GM08714 (cell line): ENCODE data around the gene MUC4.
"Not testable (repeated sequence)": the region's sequence is repeated elsewhere in the genome, so short reads cannot be mapped to it uniquely, and the experiment has no call there.

Source experiments
- H3K4me3 ChIP-seq: fragments of 200-500 bp; sonication (Bioruptor generic); 2 replicates; pipeline ENCODE4 v1.5.1; 2014; ENCODE audit warnings: mild to moderate bottlenecking, low read length, inconsistent platforms
- ZNF274 ChIP-seq: IDR thresholded peaks from 2 replicates; pipeline ENCODE4 v1.6.1; 2012; ENCODE audit warnings: mild to moderate bottlenecking, low read depth, low read length

Gene MUC4

DNA sequence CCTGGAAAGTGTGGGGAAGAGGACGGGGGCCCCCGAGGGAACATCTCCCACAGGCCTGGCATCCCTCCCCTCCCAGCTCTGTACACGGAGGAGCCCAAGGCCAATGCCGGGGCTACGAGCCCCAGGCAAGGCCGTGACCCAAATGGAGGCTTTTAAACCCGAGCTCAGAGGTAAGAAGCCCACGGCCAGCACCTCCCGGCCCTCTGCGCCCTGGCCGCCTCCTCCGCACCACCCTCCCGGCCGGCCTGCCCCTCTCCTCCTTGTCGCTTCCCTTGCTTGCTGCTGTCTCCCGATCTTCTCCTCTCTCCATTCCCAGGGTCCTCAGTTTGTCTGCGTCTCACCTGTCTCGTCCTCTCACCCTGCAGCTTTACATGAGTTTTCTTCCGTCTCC, 1.3 kb downstream of the MUC4 start:
- TF ChIP-seq ZNF274: no peak
- H3K4me3 ChIP-seq: no peak overlapping the region

- no peak for TF ChIP-seq ZNF274
- H3K4me3 ChIP-seq: no peak overlapping the region
Observed at GRCh38 chr3:195809796-195810454, 1.8 kb downstream of the MUC4 start.

GRCh38 chr3:195809291-195809785, 2.4 kb downstream of the MUC4 start:
- TF ChIP-seq ZNF274: no peak
- no peak overlapping the region for H3K4me3 ChIP-seq

DNA sequence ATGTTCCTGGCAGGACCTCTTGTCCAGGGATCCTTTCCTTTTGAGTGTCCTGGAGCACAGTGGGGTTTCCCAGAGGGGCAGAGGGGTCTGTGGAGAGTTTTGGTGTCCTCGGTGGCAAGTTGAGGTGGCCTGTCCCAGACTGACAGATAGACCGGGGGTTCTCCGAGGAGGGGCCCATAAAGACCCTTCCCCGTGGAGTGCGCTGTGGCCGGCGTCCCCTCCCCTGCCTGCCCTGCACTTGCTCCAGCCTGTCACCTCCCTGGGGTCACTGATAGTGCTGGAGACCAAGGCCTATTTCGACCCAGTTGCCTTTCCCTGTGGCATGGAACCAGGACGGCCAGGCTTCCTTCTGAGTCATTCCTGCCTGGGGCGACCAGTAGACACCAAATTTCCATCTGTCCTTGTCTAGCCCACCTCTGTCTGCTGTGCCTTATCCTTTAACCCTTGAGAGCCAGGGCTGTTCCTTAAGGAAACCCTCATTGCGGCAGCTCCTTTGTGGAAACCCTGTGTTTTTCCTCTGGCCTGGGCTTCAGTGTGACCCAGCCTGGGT, 2.9 kb downstream of the MUC4 start:
- no peak for TF ChIP-seq ZNF274
- no peak overlapping the region for H3K4me3 ChIP-seq

- no peak for TF ChIP-seq ZNF274
Observed at GRCh38 chr3:195807681-195808121, 4.0 kb downstream of the MUC4 start.

GRCh38 chr3:195806916-195807231, 4.9 kb downstream of the MUC4 start:
- no peak for TF ChIP-seq ZNF274
- no peak overlapping the region for H3K4me3 ChIP-seq

More at GRCh38 chr3:195807681-195808121, 4.0 kb downstream of the MUC4 start:
- no peak overlapping the region for H3K4me3 ChIP-seq

- H3K4me3 ChIP-seq: no peak overlapping the region
- TF ChIP-seq ZNF274: no peak
Observed at GRCh38 chr3:195806211-195806915, 5.4 kb downstream of the MUC4 start.

GRCh38 chr3:195805588-195805987, 6.1 kb downstream of the MUC4 start:
- H3K4me3 ChIP-seq: not testable (repeated sequence)

DNA sequence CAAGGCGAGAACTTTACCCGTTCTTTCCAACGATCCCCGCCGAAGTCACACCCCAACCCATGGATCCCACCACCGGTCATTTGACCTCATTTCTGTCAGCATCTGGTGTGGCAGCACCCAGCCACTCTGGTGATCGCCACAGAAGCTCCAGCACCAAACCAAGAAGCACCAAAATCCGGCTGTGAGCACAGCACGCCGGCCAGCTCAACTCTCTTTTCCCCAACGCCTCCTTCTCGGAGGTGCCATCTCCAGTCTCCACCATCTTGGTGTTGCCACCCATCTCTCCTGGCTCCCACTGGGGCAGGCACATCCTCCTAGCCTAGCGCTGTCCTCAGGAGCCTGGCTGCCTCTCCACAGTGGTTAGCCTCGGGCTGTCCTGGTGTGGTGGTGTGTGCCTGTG, 6.5 kb downstream of the MUC4 start:
- no peak for TF ChIP-seq ZNF274
- H3K4me3 ChIP-seq: no peak overlapping the region

DNA sequence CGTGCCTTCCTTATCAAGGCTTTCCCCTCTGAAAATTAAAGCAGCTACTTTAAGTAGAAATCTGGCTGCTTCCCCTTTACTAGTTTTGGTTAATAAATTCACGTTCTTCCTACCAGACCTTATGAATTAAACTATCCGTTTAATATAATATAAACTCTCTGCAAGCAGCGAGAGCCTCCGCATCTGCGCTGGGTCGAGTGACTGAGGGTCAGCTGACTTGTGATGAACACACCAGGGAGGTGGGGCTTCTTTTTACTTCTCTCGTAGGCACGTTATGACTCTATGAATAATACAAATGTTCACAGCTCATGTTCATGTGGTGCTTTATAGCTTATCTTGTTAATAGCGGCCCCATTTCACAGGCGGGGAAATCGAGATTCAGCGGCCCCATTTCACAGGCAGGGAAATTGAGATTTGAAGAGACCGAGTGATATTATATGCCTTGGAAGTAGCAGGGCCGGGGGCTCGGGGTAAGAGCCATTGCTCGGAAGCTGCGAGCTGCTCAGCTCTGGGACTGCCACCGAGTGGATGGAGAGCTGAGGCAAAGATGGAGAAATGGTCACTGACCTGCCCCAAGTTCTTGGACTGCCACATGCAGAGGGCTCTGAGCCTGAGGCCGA, 8.3 kb downstream of the MUC4 start:
- H3K4me3 ChIP-seq: no peak overlapping the region
- TF ChIP-seq ZNF274: no peak

GRCh38 chr3:195802795-195803194, 8.9 kb downstream of the MUC4 start:
- no peak for TF ChIP-seq ZNF274
- H3K4me3 ChIP-seq: no peak overlapping the region

DNA sequence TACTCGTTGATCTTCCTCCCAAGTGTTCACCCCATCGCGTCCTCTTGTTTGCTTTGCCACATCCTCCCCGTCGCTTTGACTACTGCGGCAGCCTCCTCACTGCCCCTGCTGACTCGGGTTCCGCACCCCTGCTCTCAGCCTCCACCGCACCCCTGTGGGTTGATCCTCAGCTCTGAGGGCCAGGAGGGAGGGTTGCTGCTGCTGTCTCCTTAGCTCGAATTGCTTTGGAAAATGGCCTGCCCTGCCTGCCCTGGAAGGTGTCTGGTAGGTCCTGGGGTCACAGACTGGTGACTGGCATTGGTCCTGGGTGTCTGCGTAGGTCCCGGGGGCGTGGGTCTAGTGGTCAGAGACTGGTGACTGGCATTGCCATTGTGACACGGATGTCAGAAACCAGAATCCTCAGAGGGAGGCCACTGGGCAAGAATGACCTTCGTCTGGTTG, 9.4 kb downstream of the MUC4 start:
- TF ChIP-seq ZNF274: no peak
- no peak overlapping the region for H3K4me3 ChIP-seq

DNA sequence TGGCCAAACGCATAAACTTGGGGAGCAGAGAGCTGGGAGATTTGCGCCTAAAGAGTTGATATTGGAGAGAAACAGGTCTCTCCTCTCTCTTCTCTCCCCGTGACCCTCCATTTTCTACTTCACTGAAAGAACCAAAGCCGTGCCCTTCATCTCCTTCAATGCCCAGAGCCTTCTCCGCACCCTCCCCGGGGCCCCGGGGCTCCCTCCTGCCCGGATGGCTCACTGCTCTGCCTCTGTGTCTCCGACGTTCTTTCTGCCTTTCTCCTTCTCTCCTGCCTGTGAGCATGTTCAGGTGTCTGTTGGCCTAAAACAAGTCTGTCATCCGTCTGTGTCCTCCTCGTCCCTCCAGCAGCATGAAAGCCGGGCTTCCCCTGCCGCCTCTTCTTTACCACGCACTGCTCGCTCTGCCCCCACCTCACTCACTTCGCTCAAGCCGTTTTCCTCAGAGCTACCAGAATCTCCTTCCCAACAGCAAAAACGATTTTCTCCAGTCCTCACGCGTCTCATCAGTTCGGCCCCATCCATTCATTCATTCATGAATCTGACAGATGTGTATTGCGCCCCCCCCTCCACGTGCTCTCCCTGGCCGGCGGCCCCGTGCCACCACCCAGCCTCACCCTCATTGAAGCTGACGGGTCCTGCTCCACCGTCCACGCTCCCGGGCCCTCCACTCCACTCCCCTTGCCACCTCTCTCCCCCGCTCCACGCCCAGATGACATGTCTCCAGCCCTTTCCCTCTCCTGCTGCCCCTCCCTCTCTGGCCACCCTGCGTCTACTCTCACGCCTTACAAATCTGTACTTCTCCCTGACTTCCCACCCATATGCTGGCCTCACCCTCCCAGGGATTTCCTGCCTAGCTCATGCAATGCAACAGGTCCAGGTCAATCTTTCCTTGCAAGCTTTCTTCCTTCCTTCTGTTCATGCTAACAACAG, 10.2 kb downstream of the MUC4 start:
- no peak overlapping the region for H3K4me3 ChIP-seq
- TF ChIP-seq ZNF274: no peak

DNA sequence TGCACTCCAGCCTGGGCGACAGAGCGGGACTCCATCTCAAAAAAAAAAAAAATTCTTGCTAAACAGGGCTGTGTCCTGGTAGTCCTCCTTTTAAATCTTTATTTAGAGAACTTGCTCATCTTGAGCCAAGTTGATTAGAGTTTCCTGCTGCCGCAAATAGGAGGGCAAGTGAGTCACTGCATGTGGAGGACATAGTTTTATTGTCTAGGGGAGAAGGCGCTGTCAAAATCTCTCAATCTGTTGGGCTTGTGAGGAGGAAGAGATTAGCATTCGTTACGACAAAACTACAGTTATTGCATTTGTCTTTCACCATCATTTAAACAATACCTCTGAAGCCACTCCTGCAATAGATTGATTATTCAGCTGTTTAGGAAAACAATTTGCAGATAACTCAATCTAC, 11.5 kb downstream of the MUC4 start:
- H3K4me3 ChIP-seq: no peak overlapping the region
- no peak for TF ChIP-seq ZNF274
